Body of pancreas (tissue), 4 donors: ENCODE results near the gene SSH2.

Source experiments
- POLR2A ChIP-seq, 3 donors: fragments of 450-650 bp; IDR thresholded peaks; one replicate each; pipeline ENCODE4 v1.6.1; 2016; ENCODE audit warnings: antibody characterized with exemption in 3 of 3, mild to moderate bottlenecking in 2 of 3
- TF ChIP-seq, protein P1 (sequence below), 7 experiments: fragments of 450-650 bp in 4 of 7; fragments of 200-600 bp in 3 of 7; sonication (generic) in 3 of 7; IDR thresholded peaks; one replicate each; pipeline ENCODE4 v1.5.1; 2016 to 2019; ENCODE audit warnings: antibody characterized with exemption in 7 of 7

DNA sequence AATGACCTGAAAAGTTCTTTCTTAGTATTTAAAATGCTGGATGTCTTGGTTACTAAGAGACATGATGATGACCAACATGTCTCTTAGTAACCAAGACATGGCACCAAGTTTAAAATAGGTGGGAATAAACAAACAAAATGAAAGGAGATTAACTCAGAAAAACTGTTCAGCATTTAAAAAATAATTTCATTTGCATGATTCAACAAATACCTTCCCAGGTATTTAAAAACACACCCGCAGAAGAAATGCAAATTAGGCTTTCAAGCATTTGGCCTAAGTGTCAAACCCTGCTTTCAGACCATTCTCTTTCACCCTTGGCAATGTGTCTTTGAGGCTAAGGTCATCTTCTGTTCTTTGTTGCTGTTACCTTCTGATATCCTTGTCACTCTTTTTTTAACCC lies 215.9 kb downstream of the SSH2 start:
- TF ChIP-seq POLR2A (IDR thresholded peaks at IDR 0.05): no peak
- TF ChIP-seq, protein P1, sequence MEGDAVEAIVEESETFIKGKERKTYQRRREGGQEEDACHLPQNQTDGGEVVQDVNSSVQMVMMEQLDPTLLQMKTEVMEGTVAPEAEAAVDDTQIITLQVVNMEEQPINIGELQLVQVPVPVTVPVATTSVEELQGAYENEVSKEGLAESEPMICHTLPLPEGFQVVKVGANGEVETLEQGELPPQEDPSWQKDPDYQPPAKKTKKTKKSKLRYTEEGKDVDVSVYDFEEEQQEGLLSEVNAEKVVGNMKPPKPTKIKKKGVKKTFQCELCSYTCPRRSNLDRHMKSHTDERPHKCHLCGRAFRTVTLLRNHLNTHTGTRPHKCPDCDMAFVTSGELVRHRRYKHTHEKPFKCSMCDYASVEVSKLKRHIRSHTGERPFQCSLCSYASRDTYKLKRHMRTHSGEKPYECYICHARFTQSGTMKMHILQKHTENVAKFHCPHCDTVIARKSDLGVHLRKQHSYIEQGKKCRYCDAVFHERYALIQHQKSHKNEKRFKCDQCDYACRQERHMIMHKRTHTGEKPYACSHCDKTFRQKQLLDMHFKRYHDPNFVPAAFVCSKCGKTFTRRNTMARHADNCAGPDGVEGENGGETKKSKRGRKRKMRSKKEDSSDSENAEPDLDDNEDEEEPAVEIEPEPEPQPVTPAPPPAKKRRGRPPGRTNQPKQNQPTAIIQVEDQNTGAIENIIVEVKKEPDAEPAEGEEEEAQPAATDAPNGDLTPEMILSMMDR (IDR thresholded peaks at IDR 0.05): no peak
